Activated T-cell treated with anti-CD3 and anti-CD28 coated beads, Interleukin-2, amount 50 U/mL, for 72 hours (primary cell): ENCODE measurements around the gene CAMTA1. TPM values are rescaled to one million over a fixed set of nuclear protein-coding genes. Genes with fewer than 3 reads are reported as not detected.
"Not testable (repeated sequence)": the region's sequence is repeated elsewhere in the genome, so short reads cannot be mapped to it uniquely, and the experiment has no call there.

Source experiments
- ATAC-seq, 2 donors: fragments of 150-1000 bp; cut with Tn5 transposase; replicated peaks in 1 of 2; 2 replicates each; pipeline ENCODE4 v1.10.0; 2021; ENCODE audit warnings: moderate library complexity in 2 of 2, mild to moderate bottlenecking in 1 of 2
- DNase-seq, 2 donors: peaks; one replicate each; pipeline ENCODE4 v3.0.0; 2021 to 2022; ENCODE audit warnings: mixed read lengths in 1 of 2
- H3K27ac Mint-ChIP-seq: one replicate; pipeline ENCODE4 v1.8.0; 2022; ENCODE audit warnings: mild to moderate bottlenecking, moderate library complexity, mixed read lengths
- H3K27me3 Mint-ChIP-seq: one replicate; pipeline ENCODE4 v1.8.0; 2022; ENCODE audit warnings: low read depth, mixed read lengths
- H3K36me3 Mint-ChIP-seq, 2 donors: one replicate each; pipeline ENCODE4 v1.8.0; 2022; ENCODE audit warnings: mixed read lengths in 2 of 2, mild to moderate bottlenecking in 1 of 2; ENCODE audit not compliant: insufficient read depth in 2 of 2
- H3K4me1 Mint-ChIP-seq: one replicate; pipeline ENCODE4 v1.8.0; 2022; ENCODE audit warnings: low read depth, mixed read lengths
- H3K4me3 Mint-ChIP-seq, 2 donors: one replicate each; pipeline ENCODE4 v1.8.0; 2022; ENCODE audit warnings: mild to moderate bottlenecking in 2 of 2, mixed read lengths in 2 of 2, moderate library complexity in 2 of 2
- H3K9me3 Mint-ChIP-seq, 2 donors: one replicate each; pipeline ENCODE4 v1.8.0; 2022; ENCODE audit warnings: mixed read lengths in 2 of 2
- total RNA-seq, 2 donors: library from RNA; stranded (reverse); gene quantifications; one replicate each; pipeline ENCODE4 v1.2.3, GENCODE V29; 2022

Gene CAMTA1
- total RNA-seq, 2 donors from 2014 or later = 47.8 to 63.3 TPM

DNA sequence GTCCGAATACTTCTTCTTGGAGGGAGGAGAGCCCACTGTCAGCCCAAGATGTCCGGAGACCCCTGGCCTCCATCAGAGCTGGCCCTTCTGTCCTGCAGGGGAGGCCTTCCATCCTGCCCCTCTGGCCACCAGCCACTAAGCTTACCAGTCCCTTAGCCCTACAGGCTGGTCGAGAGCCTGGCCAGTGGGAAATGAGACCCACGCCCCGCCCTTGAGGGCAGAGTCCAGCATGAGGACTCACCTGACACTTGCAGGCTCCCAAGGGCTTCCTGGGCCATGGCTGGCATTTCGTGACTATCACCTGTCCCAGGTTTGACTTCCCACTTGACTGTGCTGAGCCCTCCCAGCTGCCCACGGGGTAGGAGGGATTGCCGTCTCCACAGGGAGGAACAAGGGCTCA is 624.0 kb downstream of the CAMTA1 start:
- Mint-ChIP-seq H3K9me3 (no peaks in the 10 kb centered on the region), H3K36me3 (no peaks in the 10 kb centered on the region), H3K27ac (no peak overlapping the region), H3K4me3 (no peak overlapping the region), H3K27me3 (no peaks in the 10 kb centered on the region), H3K4me1 (no peaks in the 10 kb centered on the region)
- no peak for DNase-seq
- no peak for ATAC-seq

DNA sequence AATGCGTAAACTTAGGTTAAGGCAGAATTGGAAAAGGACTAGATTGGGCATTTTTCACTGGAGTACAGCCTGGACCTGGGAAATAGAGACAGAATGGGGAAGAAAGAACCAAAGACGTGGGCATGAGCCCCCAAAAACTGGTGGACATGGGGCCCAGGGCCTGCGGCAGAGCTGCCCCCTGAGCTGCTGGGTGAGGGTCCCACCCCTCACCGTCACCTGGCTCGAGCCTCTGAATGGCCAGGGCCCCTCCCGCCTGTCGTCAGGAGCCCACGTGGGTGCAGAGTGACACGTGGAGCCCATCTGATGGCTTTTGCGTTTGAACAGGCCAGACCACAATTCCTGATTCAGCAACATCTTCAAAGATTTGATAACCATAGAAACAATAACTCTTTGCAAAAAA is 624.9 kb downstream of the CAMTA1 start:
- Mint-ChIP-seq H3K27ac (no peak overlapping the region), H3K27me3 (no peaks in the 10 kb centered on the region), H3K4me3 (no peak overlapping the region), H3K36me3 (no peaks in the 10 kb centered on the region), H3K4me1 (no peaks in the 10 kb centered on the region), H3K9me3 (no peaks in the 10 kb centered on the region)
- DNase-seq (no peak), ATAC-seq (no peak)

GRCh38 chr1:7417618-7418017 is 632.4 kb downstream of the CAMTA1 start:
- not testable (repeated sequence) for DNase-seq, H3K4me1 Mint-ChIP-seq

DNA sequence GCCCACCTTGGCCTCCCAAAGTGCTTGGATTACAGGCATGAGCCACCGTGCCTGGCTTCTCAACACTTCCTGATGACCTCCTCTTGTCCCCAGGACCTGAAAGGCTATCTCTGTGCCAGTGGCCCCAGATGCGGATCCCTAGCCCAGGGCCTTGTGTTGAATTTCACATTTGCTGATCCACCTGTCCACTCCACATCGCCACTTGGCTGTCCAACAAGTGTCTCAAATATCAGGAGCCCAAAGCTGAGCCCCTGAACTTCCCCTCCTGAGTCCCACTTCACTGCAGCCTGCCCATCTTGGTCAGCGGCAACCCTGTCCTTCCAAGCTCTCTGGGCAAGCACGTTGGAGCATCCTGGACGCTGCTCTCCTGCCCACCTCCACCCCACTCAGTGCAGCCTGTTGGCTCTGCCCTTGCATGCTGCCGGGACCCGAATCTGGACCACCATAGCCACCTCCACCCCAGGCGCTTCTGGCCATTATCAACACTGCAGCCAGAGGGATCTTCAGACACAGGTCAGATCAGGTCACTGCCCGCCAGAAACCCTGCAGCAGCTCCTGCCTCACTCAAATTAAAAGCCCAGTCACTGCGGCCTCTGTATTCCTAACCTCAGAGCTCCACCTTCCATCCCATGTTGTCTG is 633.3 kb downstream of the CAMTA1 start:
- DNase-seq (no peak), ATAC-seq (no peak)
- Mint-ChIP-seq H3K27ac (no peak overlapping the region), H3K27me3 (peaks cover 5% of the 10 kb centered on the region), H3K36me3 (peaks cover 0 to 6% of the 10 kb centered on the region in 2 donors), H3K4me3 (no peak overlapping the region), H3K4me1 (no peaks in the 10 kb centered on the region), H3K9me3 (peaks cover 2 to 7% of the 10 kb centered on the region in 2 donors)

More at GRCh38 chr1:7417618-7418017, 632.4 kb downstream of the CAMTA1 start:
- H3K27me3 Mint-ChIP-seq, H3K27ac Mint-ChIP-seq, H3K9me3 Mint-ChIP-seq, H3K4me3 Mint-ChIP-seq, ATAC-seq, H3K36me3 Mint-ChIP-seq: not testable (repeated sequence)

GRCh38 chr1:7420098-7420445 is 634.8 kb downstream of the CAMTA1 start:
- H3K4me3 Mint-ChIP-seq = no peak overlapping the region
- H3K4me1 Mint-ChIP-seq = no peaks in the 10 kb centered on the region
- ATAC-seq (no peak), DNase-seq (no peak)
- H3K9me3 Mint-ChIP-seq = peaks cover 2 to 7% of the 10 kb centered on the region in 2 donors
- H3K36me3 Mint-ChIP-seq = peaks cover 0 to 6% of the 10 kb centered on the region in 2 donors
- peaks cover 5% of the 10 kb centered on the region for H3K27me3 Mint-ChIP-seq
- no peak overlapping the region for H3K27ac Mint-ChIP-seq

DNA sequence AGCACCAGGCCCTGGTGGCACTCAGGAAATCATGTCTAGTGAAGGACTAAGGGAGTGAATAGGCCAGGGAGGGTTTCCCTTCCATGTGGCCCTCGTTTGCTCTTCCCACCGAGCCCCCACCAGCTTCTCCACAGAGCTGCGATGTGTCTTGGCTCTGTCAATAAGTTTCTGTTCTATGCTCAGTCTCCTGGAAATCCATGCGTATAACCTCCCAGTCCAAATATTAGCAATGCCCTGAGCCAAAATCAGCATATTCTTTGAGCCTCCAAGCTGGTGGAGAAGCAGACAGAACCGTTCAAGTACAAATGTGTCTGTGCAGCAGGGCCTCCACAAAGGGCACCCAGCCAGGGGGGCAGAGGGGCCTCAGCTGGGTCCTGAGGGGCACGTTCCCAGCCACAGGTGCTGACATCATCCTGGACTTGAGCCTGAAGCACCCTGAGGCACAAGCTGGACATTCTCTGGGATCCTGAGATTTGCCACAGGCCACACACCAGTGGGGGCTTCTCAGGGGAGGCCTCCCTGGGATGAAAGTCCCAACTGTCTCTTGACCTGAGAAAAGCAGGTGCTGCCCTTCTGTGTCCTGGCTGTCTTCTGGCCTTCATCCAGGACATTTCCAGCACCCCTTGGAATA is 635.3 kb downstream of the CAMTA1 start:
- H3K27me3 Mint-ChIP-seq = peaks cover 5% of the 10 kb centered on the region
- DNase-seq (no peak), ATAC-seq (no peak)
- H3K27ac Mint-ChIP-seq = no peak overlapping the region
- H3K36me3 Mint-ChIP-seq = peaks cover 0 to 6% of the 10 kb centered on the region in 2 donors
- peaks cover 2 to 7% of the 10 kb centered on the region in 2 donors for H3K9me3 Mint-ChIP-seq
- H3K4me3 Mint-ChIP-seq = no peak overlapping the region
- H3K4me1 Mint-ChIP-seq = no peaks in the 10 kb centered on the region

DNA sequence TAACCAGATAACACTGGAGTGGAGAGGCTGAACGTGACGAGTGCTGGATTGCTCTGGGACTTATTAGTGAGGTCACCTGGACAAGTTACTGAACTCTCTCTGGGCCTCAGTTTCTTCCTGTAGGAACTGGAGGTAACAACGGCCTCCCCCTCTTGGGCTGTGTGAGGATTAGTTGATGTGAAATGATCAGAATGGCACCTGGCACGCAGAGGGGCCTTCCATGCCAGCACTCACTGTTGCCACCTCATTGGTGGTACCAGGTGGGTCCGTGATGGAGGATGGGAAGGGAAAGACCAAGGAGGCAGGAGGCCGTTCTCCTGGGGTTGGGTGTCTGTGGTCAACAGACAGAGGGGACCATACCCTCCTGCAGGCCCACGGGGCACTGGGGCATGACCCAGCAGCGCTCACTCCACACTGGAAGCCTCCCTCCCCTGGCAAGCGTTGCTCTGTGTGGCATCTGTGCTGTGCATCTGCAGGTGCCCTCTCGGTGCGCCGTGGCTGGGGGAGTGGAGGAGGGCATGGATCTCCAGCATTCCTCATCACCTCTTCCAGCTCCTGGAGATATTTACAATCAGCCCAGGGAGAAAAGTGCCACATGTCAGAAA is 636.3 kb downstream of the CAMTA1 start:
- no peaks in the 10 kb centered on the region for H3K4me1 Mint-ChIP-seq
- ATAC-seq (no peak), DNase-seq (no peak)
- peaks cover 0 to 4% of the 10 kb centered on the region in 2 donors for H3K36me3 Mint-ChIP-seq
- H3K9me3 Mint-ChIP-seq = peaks cover 2 to 7% of the 10 kb centered on the region in 2 donors
- no peak overlapping the region for H3K27ac Mint-ChIP-seq
- H3K4me3 Mint-ChIP-seq = no peak overlapping the region
- H3K27me3 Mint-ChIP-seq = peaks cover 5% of the 10 kb centered on the region

DNA sequence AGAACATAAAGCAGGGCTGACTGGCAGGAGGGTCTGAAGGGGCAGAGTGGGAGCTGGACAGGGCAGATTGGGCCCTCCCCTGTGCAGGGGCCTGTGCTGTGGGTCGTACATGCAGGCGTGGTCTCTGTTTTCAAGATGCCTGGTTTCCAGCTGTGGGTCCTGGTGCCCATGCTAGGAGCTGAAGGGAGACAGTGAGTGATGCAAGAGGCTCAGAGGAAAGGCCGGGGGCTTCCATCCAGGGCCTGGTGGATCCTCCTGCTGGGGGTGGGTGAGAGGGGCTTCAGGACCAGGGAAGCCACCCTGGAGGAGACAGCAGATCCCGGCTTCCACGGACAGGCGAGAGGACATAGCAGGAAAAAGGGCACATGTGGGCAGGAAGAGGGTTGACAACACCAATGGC is 636.8 kb downstream of the CAMTA1 start:
- DNase-seq = no peak
- H3K27ac Mint-ChIP-seq = no peak overlapping the region
- H3K27me3 Mint-ChIP-seq = peaks cover 5% of the 10 kb centered on the region
- ATAC-seq = no peak
- H3K36me3 Mint-ChIP-seq = peaks cover 0 to 4% of the 10 kb centered on the region in 2 donors
- no peaks in the 10 kb centered on the region for H3K4me1 Mint-ChIP-seq
- peaks cover 2 to 7% of the 10 kb centered on the region in 2 donors for H3K9me3 Mint-ChIP-seq
- H3K4me3 Mint-ChIP-seq = no peak overlapping the region

GRCh38 chr1:7422561-7422960 is 637.3 kb downstream of the CAMTA1 start:
- Mint-ChIP-seq H3K36me3 (peaks cover 0 to 4% of the 10 kb centered on the region in 2 donors), H3K4me1 (no peaks in the 10 kb centered on the region), H3K9me3 (peaks cover 2 to 6% of the 10 kb centered on the region in 2 donors), H3K27me3 (peaks cover 5% of the 10 kb centered on the region), H3K27ac (no peak overlapping the region), H3K4me3 (no peak overlapping the region)
- no peak for ATAC-seq
- no peak for DNase-seq

DNA sequence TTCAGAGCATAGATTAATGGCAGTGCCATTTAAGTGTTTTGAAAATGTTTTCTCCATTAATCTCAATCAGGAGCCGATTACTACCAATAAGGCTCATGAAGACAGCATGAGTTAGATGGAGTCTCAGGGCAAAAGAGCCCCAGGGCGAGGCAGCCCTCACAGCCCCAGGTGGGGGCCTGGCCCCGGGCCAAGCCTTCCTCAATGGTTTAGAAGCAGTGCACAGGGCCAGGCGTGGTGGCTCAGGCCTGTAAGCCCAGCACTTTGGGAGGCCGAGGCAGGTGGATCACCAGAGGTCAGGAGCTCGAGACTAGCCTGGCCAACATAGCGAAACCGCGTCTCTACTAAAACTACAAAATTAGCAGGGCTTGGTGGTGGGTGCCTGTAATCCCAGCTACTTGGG is 637.7 kb downstream of the CAMTA1 start:
- DNase-seq (no peak), ATAC-seq (no peak)
- no peak overlapping the region for H3K27ac Mint-ChIP-seq
- no peaks in the 10 kb centered on the region for H3K4me1 Mint-ChIP-seq
- peaks cover under 1 to 3% of the 10 kb centered on the region in 2 donors for H3K9me3 Mint-ChIP-seq
- no peak overlapping the region for H3K4me3 Mint-ChIP-seq
- H3K27me3 Mint-ChIP-seq = peaks cover 5% of the 10 kb centered on the region
- peaks cover 0 to 3% of the 10 kb centered on the region in 2 donors for H3K36me3 Mint-ChIP-seq

- no peak overlapping the region for H3K4me3 Mint-ChIP-seq
- H3K27ac Mint-ChIP-seq = no peak overlapping the region
- H3K27me3 Mint-ChIP-seq = peaks cover 5% of the 10 kb centered on the region
- DNase-seq = no peak
- peaks cover 0 to 2% of the 10 kb centered on the region in 2 donors for H3K9me3 Mint-ChIP-seq
- peaks cover 0 to 2% of the 10 kb centered on the region in 2 donors for H3K36me3 Mint-ChIP-seq
- no peak for ATAC-seq
- no peaks in the 10 kb centered on the region for H3K4me1 Mint-ChIP-seq
Measured at GRCh38 chr1:7424352-7424890, 639.2 kb downstream of the CAMTA1 start.

DNA sequence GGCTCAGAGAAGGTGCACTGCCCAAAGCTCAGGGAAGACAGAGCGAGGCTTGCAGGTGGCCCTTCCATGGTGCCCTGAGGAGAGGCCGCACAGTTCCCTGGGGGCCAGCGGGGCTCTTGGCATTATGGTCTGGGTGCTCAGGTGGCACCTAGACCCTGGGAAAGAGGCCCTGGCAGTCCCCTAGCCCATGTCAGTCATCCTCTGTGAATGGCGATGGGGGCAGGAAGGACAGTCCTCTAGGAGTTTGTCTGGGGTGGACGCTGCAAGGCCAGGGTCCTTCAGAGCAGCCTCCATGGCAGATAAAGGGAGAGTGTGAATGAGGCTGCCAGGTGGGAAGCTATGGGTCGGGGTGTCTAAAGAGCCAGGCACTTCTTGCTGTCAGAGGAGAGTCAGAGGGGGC is 640.0 kb downstream of the CAMTA1 start:
- Mint-ChIP-seq H3K27ac (no peak overlapping the region), H3K4me3 (no peak overlapping the region), H3K4me1 (no peaks in the 10 kb centered on the region), H3K27me3 (peaks cover 5% of the 10 kb centered on the region), H3K9me3 (peaks cover 0 to under 1% of the 10 kb centered on the region in 2 donors), H3K36me3 (peaks cover 0 to under 1% of the 10 kb centered on the region in 2 donors)
- no peak for DNase-seq
- ATAC-seq = no peak

DNA sequence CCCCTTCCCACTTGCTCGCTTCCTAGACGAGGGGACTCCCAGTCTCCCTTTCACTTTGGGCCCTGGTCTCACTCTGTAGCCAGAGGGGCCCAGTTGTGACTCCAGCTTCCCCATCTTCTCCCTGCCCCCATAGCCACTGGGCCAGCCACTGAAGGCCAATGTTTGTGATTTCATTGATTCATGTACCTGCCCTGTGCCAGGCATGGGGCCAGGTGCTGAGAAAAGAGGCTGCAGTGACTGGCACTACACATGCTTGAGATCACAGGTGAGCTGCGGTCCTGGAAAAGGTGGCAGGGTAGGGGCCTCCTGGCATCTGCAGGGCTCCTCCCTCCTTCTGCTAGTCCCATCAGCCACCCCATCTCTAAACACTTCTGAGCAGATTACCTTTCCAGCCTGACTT is 640.5 kb downstream of the CAMTA1 start:
- no peaks in the 10 kb centered on the region for H3K9me3 Mint-ChIP-seq
- no peak for DNase-seq
- H3K4me1 Mint-ChIP-seq = no peaks in the 10 kb centered on the region
- no peak overlapping the region for H3K27ac Mint-ChIP-seq
- no peak overlapping the region for H3K4me3 Mint-ChIP-seq
- H3K27me3 Mint-ChIP-seq = peaks cover 5% of the 10 kb centered on the region
- no peaks in the 10 kb centered on the region for H3K36me3 Mint-ChIP-seq
- no peak for ATAC-seq
